Heart right ventricle (tissue), 16 donors: ENCODE measurements around the gene DNHD1. TPM values are rescaled to one million over a fixed set of nuclear protein-coding genes. Genes with fewer than 3 reads are reported as not detected.

ENCODE experiments used
- ATAC-seq, 8 donors: fragments of 200-7000 bp; cut with Tn5 transposase; one replicate each; pipeline ENCODE4 v1.9.1; 2020; ENCODE audit warnings: mild to moderate bottlenecking in 8 of 8, moderate library complexity in 8 of 8, moderate number of reproducible peaks in 1 of 8
- DNase-seq, 2 donors: peaks; one replicate each; pipeline ENCODE4 v3.0.0-alpha.2; 2020
- H3K27ac ChIP-seq, 10 donors: fragments of 200-600 bp; sonication (generic) in 2 of 10; one replicate each; pipeline versions ENCODE4 v1.5.0 to v1.8.0; 2020 to 2022; ENCODE audit warnings: mild to moderate bottlenecking in 3 of 10
- H3K27me3 ChIP-seq, 7 donors: fragments of 200-600 bp; one replicate each; pipeline ENCODE4 v1.8.0; 2021 to 2022; ENCODE audit warnings: mild to moderate bottlenecking in 2 of 7
- H3K36me3 ChIP-seq, 9 donors: fragments of 200-600 bp; sonication (generic) in 1 of 9; one replicate each; pipeline versions ENCODE4 v1.5.0 to v1.8.0; 2020 to 2022; ENCODE audit warnings: mild to moderate bottlenecking in 2 of 9
- H3K4me1 ChIP-seq, 9 donors: fragments of 200-600 bp; sonication (generic) in 1 of 9; one replicate each; pipeline versions ENCODE4 v1.5.0 to v1.8.0; 2020 to 2022; ENCODE audit warnings: mild to moderate bottlenecking in 4 of 9
- H3K4me3 ChIP-seq, 10 donors: fragments of 200-600 bp; sonication (generic) in 2 of 10; one replicate each; pipeline versions ENCODE4 v1.5.0 to v1.8.0; 2020 to 2022; ENCODE audit warnings: mild to moderate bottlenecking in 7 of 10, moderate library complexity in 2 of 10
- H3K9me3 ChIP-seq, 11 donors: fragments of 200-600 bp in 10 of 11; sonication (generic) in 2 of 11; one replicate each; pipeline versions ENCODE4 v1.5.0 to v1.8.0; 2013 to 2022; ENCODE audit warnings: mild to moderate bottlenecking in 2 of 11, control low read depth in 1 of 11, moderate library complexity in 1 of 11
- WGBS, 2 donors: extraction: QIAGEN DNeasy Blood & Tissue Kit; methylation state at CpG; one replicate each; pipeline ENCODE4 v1.1.7; 2013; ENCODE audit warnings: inconsistent platforms in 1 of 2; 5-methylcytosine and 5-hydroxymethylcytosine counted together
- intact Hi-C, 10 donors: fragments of 100-400 bp; cut with DNase I; formaldehyde crosslinking; loops; one replicate each; pipeline versions ENCODE4 v1.11.1 to v1.14.2; 2022
- polyA plus RNA-seq, 2 donors: library from polyadenylated mRNA; stranded (reverse); fragments of 200-250 nt; gene quantifications; one replicate each; pipeline ENCODE4 v1.2.3, GENCODE V29; 2013
- total RNA-seq, 10 donors: library from RNA; stranded (reverse); fragmentation: NEBNext Ultra II Directional in 3 of 10; extraction: Animal tissue kit (Norgen Biotek cat#: 25700) in 3 of 10; gene quantifications; one replicate each; pipeline versions ENCODE4 v1.2.1 to v1.2.4, GENCODE V29; 2021 to 2023
- TF ChIP-seq, protein P1 (sequence below), 9 donors: fragments of 200-600 bp; sonication (generic) in 2 of 9; IDR thresholded peaks; one replicate each; pipeline versions ENCODE4 v1.5.0 to v1.8.0; 2021 to 2022; ENCODE audit warnings: antibody characterized with exemption in 9 of 9, mild to moderate bottlenecking in 5 of 9, moderate library complexity in 1 of 9
- donor health status: Arrhythmogenic right ventricular cardiomyopathy.
- donor health status: ischemic (EF 13 %, LVEDD 7.1; RV severe dilation, severe dysfunction).
- donor health status: healthy with polysubstance abuse.
- donor health status: DM: no; HTN: yes; CAD: no.
- donor health status: DM: no; HTN: no; CAD: no.
- donor health status: ischemic (EF 25% LVEDD 6.9; RV normal size, moderate dysfunction).
- donor health status: ischemic (EF 25% LVEDD 5.7; RV mildly dilated, moderate dysfunction).
- donor health status: healthy.
- donor health status: DM: yes; HTN: yes; CAD: no.
- donor health status: Ischemic cardiomyopathy.
- donor health status: ischemic (EF 35%, LVEDD 5.7; RV mildly dilated, moderate dysfunction).
- donor health status: nonischemic (EF 11% LVEDD 7.7; RV severe dilation, severe dysfunction).
- donor health status: DM: yes; HTN: yes; CAD: no.
- donor health status: PGD.
- donor health status: ischemic (EF 29% LVEDD 5.4; RV normal size, mild dysfunction).
- donor health status: nonischemic (EF 23%, LVEDD 6.1; RV moderate dilation, normal function).

The DNHD1 gene
- total and polyA plus RNA-seq, 12 donors, result 1.7 to 13.8 (median 6.5) TPM

- intact Hi-C loops, result loop anchor here in 3 of 10 donors (5.0 to 10.0 kb wide), 3 partner anchors 41 to 63 kb away; no protein-coding TSS in a partner anchor
- DNase-seq (peak; percentile 43 to 52), ATAC-seq (peak in 2 of 8 donors; percentile 0 to 21)
Observed at GRCh38 chr11:6611092-6611962, 114.2 kb downstream of the DNHD1 start.

GRCh38 chr11:6611963-6612212, 114.8 kb downstream of the DNHD1 start:
- H3K36me3 ChIP-seq, result peaks cover 3 to 80% (median 44%) of the 10 kb centered on the region in 9 donors
- H3K27me3 ChIP-seq, result no peaks in the 10 kb centered on the region
- peak overlapping the region; percentile 89 to 100 (median 98) for H3K27ac ChIP-seq
- peak in 1 of 8 donors; percentile 0 for ATAC-seq
- DNase-seq, result no peak
- peak overlapping the region; percentile 57 to 82 (median 74) for H3K4me3 ChIP-seq
- no peaks in the 10 kb centered on the region for H3K9me3 ChIP-seq
- 1% methylated on average over 36 of the region's 36 CpGs for WGBS, 2 donors
- peaks cover 11 to 64% (median 42%) of the 10 kb centered on the region in 9 donors for H3K4me1 ChIP-seq
- TF ChIP-seq, protein P1, sequence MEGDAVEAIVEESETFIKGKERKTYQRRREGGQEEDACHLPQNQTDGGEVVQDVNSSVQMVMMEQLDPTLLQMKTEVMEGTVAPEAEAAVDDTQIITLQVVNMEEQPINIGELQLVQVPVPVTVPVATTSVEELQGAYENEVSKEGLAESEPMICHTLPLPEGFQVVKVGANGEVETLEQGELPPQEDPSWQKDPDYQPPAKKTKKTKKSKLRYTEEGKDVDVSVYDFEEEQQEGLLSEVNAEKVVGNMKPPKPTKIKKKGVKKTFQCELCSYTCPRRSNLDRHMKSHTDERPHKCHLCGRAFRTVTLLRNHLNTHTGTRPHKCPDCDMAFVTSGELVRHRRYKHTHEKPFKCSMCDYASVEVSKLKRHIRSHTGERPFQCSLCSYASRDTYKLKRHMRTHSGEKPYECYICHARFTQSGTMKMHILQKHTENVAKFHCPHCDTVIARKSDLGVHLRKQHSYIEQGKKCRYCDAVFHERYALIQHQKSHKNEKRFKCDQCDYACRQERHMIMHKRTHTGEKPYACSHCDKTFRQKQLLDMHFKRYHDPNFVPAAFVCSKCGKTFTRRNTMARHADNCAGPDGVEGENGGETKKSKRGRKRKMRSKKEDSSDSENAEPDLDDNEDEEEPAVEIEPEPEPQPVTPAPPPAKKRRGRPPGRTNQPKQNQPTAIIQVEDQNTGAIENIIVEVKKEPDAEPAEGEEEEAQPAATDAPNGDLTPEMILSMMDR (IDR thresholded peaks at IDR 0.05), result no peak
- intact Hi-C loops, result loop anchor here in 4 of 10 donors (1.0 to 10.0 kb wide), 5 partner anchors 40 to 71 kb away; partner anchors contain the start of gene MRPL17 (in 3 of the 4)

More at GRCh38 chr11:6611092-6611962, 114.2 kb downstream of the DNHD1 start:
- peak overlapping the region; percentile 57 to 82 (median 74) for H3K4me3 ChIP-seq
- 11 to 12% methylated on average over 39 of the region's 39 CpGs for WGBS, 2 donors
- H3K27me3 ChIP-seq, result no peaks in the 10 kb centered on the region
- TF ChIP-seq, protein P1 (IDR thresholded peaks at IDR 0.05), result no peak
- peaks cover 11 to 67% (median 48%) of the 10 kb centered on the region in 9 donors for H3K4me1 ChIP-seq
- peaks cover 3 to 74% (median 44%) of the 10 kb centered on the region in 9 donors for H3K36me3 ChIP-seq
- H3K27ac ChIP-seq, result peak overlapping the region; percentile 89 to 100 (median 98)
- no peaks in the 10 kb centered on the region for H3K9me3 ChIP-seq

DNA sequence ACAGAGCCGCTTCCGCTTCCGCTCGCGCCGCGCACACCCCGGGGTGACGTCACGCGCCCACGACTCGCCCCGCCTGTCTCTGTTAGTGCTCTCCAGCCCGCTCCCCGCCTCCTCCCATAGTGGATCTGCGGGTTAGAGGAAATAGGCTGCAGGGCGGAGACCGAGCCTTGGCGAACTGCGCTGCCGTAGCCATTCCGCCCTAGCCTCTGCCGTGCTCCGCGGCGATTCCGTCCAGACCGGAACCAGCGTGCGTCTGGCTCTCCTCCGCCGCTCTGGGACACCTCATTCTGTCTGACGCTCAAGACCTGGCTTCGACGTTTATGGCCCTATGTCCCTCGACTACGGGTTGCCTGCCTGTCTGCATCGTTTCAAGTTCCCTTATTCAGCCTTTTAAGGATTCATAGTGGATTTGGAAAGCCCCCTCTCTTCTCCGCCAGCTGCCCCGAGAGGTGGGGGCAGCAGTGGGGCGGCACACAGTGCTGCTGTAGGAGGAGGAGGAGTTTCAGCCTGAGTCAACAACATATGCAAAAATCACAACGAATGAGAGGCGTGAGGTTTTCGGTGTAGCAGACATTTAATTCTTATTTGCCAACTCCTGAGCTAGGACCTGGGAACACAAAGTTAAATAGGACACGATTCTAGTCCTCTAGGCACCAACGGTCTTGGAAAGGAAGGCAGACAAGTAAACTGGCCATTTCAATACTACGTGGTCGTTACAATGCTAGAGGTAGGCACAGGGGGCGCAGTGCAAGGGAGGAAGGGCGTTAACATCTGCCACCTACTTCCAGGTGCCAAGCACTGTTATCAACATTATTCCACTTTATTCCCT, 115.3 kb downstream of the DNHD1 start, which contains the start of gene TAF10:
TSS of gene TAF10 (minus strand) at position 4 of the 829 bp plus-strand sequence. CDS start 27 bp downstream, outside the sequence.
- WGBS, 2 donors, result 1% methylated on average over 51 of the region's 51 CpGs
- peaks cover 10 to 64% (median 40%) of the 10 kb centered on the region in 9 donors for H3K4me1 ChIP-seq
- ATAC-seq (peak; percentile 94 to 97 (median 96)), DNase-seq (peak; percentile 98)
- intact Hi-C loops, result loop anchor here in 4 of 10 donors (1.0 to 10.0 kb wide), 5 partner anchors 40 to 71 kb away; partner anchors contain the start of gene MRPL17 (in 3 of the 4)
- peak within 1 kb of the TSS; percentile 89 to 100 (median 98) for H3K27ac ChIP-seq
- no peaks in the 10 kb centered on the region for H3K27me3 ChIP-seq
- TF ChIP-seq, protein P1 (IDR thresholded peaks at IDR 0.05), result peak in 7 of 9 donors; percentile 23 to 52 (median 40)
- H3K4me3 ChIP-seq, result peak within 1 kb of the TSS; percentile 57 to 82 (median 74)
- H3K9me3 ChIP-seq, result no peaks in the 10 kb centered on the region
- H3K36me3 ChIP-seq, result peaks cover 3 to 81% (median 44%) of the 10 kb centered on the region in 9 donors
